ENCODE data around the gene LILRB5. TPM values are rescaled to one million over a fixed set of nuclear protein-coding genes. Genes with fewer than 3 reads are reported as not detected.
"Not testable (repeated sequence)": the region's sequence is repeated elsewhere in the genome, so short reads cannot be mapped to it uniquely, and the experiment has no call there.

LILRB5 gene
- total and polyA plus RNA-seq, 4 donors: 2.7 to 48.7 (median 11.7) TPM

- Histone ChIP-seq H3K9me3 (ENCODE audit: control insufficient read depth, low read length) (no peaks in the 10 kb centered on the region), H3K4me3 (ENCODE audit: low read length in 2 of 2) (no peak overlapping the region), H3K27me3 (ENCODE audit: control insufficient read depth in 1 of 2, insufficient read depth in 2 of 2, low read length in 1 of 2) (no peaks in the 10 kb centered on the region), H3K4me1 (ENCODE audit: control insufficient read depth in 1 of 2, insufficient read depth in 2 of 2, low read length in 2 of 2) (no peaks in the 10 kb centered on the region), H3K27ac (ENCODE audit: low read depth in 1 of 2, low read length in 2 of 2) (no peak overlapping the region), H3K36me3 (ENCODE audit: control insufficient read depth in 1 of 2, insufficient read depth in 2 of 2, low read length in 1 of 2) (no peaks in the 10 kb centered on the region)
- DNase-seq (no peak), ATAC-seq (ENCODE audit: low FRiP score) (no peak)
- intact Hi-C loops (cut with DNase I): no loop called here
- 51 to 52% methylated on average over 17 of the region's 17 CpGs for WGBS, 2 donors
Observed at GRCh38 chr19:54254195-54254906, 2.7 kb downstream of the LILRB5 start.

- intact Hi-C loops (cut with DNase I): no loop called here
- H3K4me1 ChIP-seq (ENCODE audit: control insufficient read depth in 1 of 2, insufficient read depth in 2 of 2, low read length in 2 of 2): no peaks in the 10 kb centered on the region
- H3K27me3 ChIP-seq (ENCODE audit: control insufficient read depth in 1 of 2, insufficient read depth in 2 of 2, low read length in 1 of 2): no peaks in the 10 kb centered on the region
- no peaks in the 10 kb centered on the region for H3K9me3 ChIP-seq (ENCODE audit: control insufficient read depth, low read length)
- no peak overlapping the region for H3K4me3 ChIP-seq (ENCODE audit: low read length in 2 of 2)
- no peaks in the 10 kb centered on the region for H3K36me3 ChIP-seq (ENCODE audit: control insufficient read depth in 1 of 2, insufficient read depth in 2 of 2, low read length in 1 of 2)
- DNase-seq: no peak
- 57 to 59% methylated on average over 18 to 23 of the region's 23 CpGs for WGBS, 2 donors
- no peak overlapping the region for H3K27ac ChIP-seq (ENCODE audit: low read depth in 1 of 2, low read length in 2 of 2)
- no peak for ATAC-seq (ENCODE audit: low FRiP score)
Observed at GRCh38 chr19:54253331-54254194, 3.5 kb downstream of the LILRB5 start.

- WGBS, 2 donors: 80 to 83% methylated on average over 11 of the region's 11 CpGs
- Histone ChIP-seq H3K4me1 (ENCODE audit: control insufficient read depth in 1 of 2, insufficient read depth in 2 of 2, low read length in 2 of 2) (no peaks in the 10 kb centered on the region), H3K4me3 (ENCODE audit: low read length in 2 of 2) (no peak overlapping the region), H3K9me3 (ENCODE audit: control insufficient read depth, low read length) (no peaks in the 10 kb centered on the region), H3K27me3 (ENCODE audit: control insufficient read depth in 1 of 2, insufficient read depth in 2 of 2, low read length in 1 of 2) (no peaks in the 10 kb centered on the region), H3K36me3 (ENCODE audit: control insufficient read depth in 1 of 2, insufficient read depth in 2 of 2, low read length in 1 of 2) (no peaks in the 10 kb centered on the region), H3K27ac (ENCODE audit: low read depth in 1 of 2, low read length in 2 of 2) (no peak overlapping the region)
- intact Hi-C loops (cut with DNase I): no loop called here
- DNase-seq (no peak), ATAC-seq (ENCODE audit: low FRiP score) (no peak)
Observed at GRCh38 chr19:54252845-54253244, 4.2 kb downstream of the LILRB5 start.

GRCh38 chr19:54252243-54252642 lies 4.8 kb downstream of the LILRB5 start:
- H3K4me1 ChIP-seq (ENCODE audit: control insufficient read depth in 1 of 2, insufficient read depth in 2 of 2, low read length in 2 of 2): no peaks in the 10 kb centered on the region

GRCh38 chr19:54248016-54248601 lies 9.0 kb downstream of the LILRB5 start:
- intact Hi-C loops (cut with DNase I): no loop called here
- no peak overlapping the region for H3K27ac ChIP-seq (ENCODE audit: low read depth in 1 of 2, low read length in 2 of 2)
- ATAC-seq (ENCODE audit: low FRiP score) (peak; percentile 52), DNase-seq (peak in 1 of 2 donors; percentile 78)
- no peaks in the 10 kb centered on the region for H3K36me3 ChIP-seq (ENCODE audit: control insufficient read depth in 1 of 2, insufficient read depth in 2 of 2, low read length in 1 of 2)
- H3K27me3 ChIP-seq (ENCODE audit: control insufficient read depth in 1 of 2, insufficient read depth in 2 of 2, low read length in 1 of 2): no peaks in the 10 kb centered on the region
- H3K4me1 ChIP-seq (ENCODE audit: control insufficient read depth in 1 of 2, insufficient read depth in 2 of 2, low read length in 2 of 2): no peaks in the 10 kb centered on the region
- 63 to 64% methylated on average over 8 of the region's 8 CpGs for WGBS, 2 donors
- no peak overlapping the region for H3K4me3 ChIP-seq (ENCODE audit: low read length in 2 of 2)
- H3K9me3 ChIP-seq (ENCODE audit: control insufficient read depth, low read length): peaks cover 3% of the 10 kb centered on the region

More at GRCh38 chr19:54252243-54252642, 4.8 kb downstream of the LILRB5 start:
- H3K27me3 ChIP-seq (ENCODE audit: control insufficient read depth in 1 of 2, insufficient read depth in 2 of 2, low read length in 1 of 2): no peaks in the 10 kb centered on the region
- no peak overlapping the region for H3K4me3 ChIP-seq (ENCODE audit: low read length in 2 of 2)
- 63 to 69% methylated on average over 9 of the region's 9 CpGs for WGBS, 2 donors
- DNase-seq (no peak), ATAC-seq (ENCODE audit: low FRiP score) (no peak)
- H3K27ac ChIP-seq (ENCODE audit: low read depth in 1 of 2, low read length in 2 of 2): no peak overlapping the region
- H3K36me3 ChIP-seq (ENCODE audit: control insufficient read depth in 1 of 2, insufficient read depth in 2 of 2, low read length in 1 of 2): no peaks in the 10 kb centered on the region
- intact Hi-C loops (cut with DNase I): no loop called here
- no peaks in the 10 kb centered on the region for H3K9me3 ChIP-seq (ENCODE audit: control insufficient read depth, low read length)

GRCh38 chr19:54247106-54247930 lies 9.8 kb downstream of the LILRB5 start:
- H3K27ac ChIP-seq (ENCODE audit: low read depth in 1 of 2, low read length in 2 of 2): no peak overlapping the region

GRCh38 chr19:54245936-54246335 lies 11.1 kb downstream of the LILRB5 start:
- Histone ChIP-seq H3K4me3 (ENCODE audit: low read length in 2 of 2) (no peak overlapping the region), H3K27ac (ENCODE audit: low read depth in 1 of 2, low read length in 2 of 2) (no peak overlapping the region), H3K27me3 (ENCODE audit: control insufficient read depth in 1 of 2, insufficient read depth in 2 of 2, low read length in 1 of 2) (no peaks in the 10 kb centered on the region), H3K36me3 (ENCODE audit: control insufficient read depth in 1 of 2, insufficient read depth in 2 of 2, low read length in 1 of 2) (no peaks in the 10 kb centered on the region), H3K4me1 (ENCODE audit: control insufficient read depth in 1 of 2, insufficient read depth in 2 of 2, low read length in 2 of 2) (no peaks in the 10 kb centered on the region), H3K9me3 (ENCODE audit: control insufficient read depth, low read length) (peaks cover 3% of the 10 kb centered on the region)
- no peak for ATAC-seq (ENCODE audit: low FRiP score)
- intact Hi-C loops (cut with DNase I): no loop called here
- 71 to 80% methylated on average over 3 of the region's 3 CpGs for WGBS, 2 donors
- no peak for DNase-seq

More at GRCh38 chr19:54247106-54247930, 9.8 kb downstream of the LILRB5 start:
- H3K4me3 ChIP-seq (ENCODE audit: low read length in 2 of 2): no peak overlapping the region
- no peaks in the 10 kb centered on the region for H3K4me1 ChIP-seq (ENCODE audit: control insufficient read depth in 1 of 2, insufficient read depth in 2 of 2, low read length in 2 of 2)
- no peaks in the 10 kb centered on the region for H3K27me3 ChIP-seq (ENCODE audit: control insufficient read depth in 1 of 2, insufficient read depth in 2 of 2, low read length in 1 of 2)
- peaks cover 3% of the 10 kb centered on the region for H3K9me3 ChIP-seq (ENCODE audit: control insufficient read depth, low read length)
- intact Hi-C loops (cut with DNase I): no loop called here
- DNase-seq (no peak), ATAC-seq (ENCODE audit: low FRiP score) (no peak)
- H3K36me3 ChIP-seq (ENCODE audit: control insufficient read depth in 1 of 2, insufficient read depth in 2 of 2, low read length in 1 of 2): no peaks in the 10 kb centered on the region
- WGBS, 2 donors: 80 to 81% methylated on average over 20 of the region's 20 CpGs

GRCh38 chr19:54243809-54244208 lies 13.3 kb downstream of the LILRB5 start:
- H3K4me3 ChIP-seq (ENCODE audit: low read length in 2 of 2); H3K4me1 ChIP-seq (ENCODE audit: control insufficient read depth in 1 of 2, insufficient read depth in 2 of 2, low read length in 2 of 2); DNase-seq; H3K27ac ChIP-seq (ENCODE audit: low read depth in 1 of 2, low read length in 2 of 2); H3K36me3 ChIP-seq (ENCODE audit: control insufficient read depth in 1 of 2, insufficient read depth in 2 of 2, low read length in 1 of 2); H3K9me3 ChIP-seq (ENCODE audit: control insufficient read depth, low read length); H3K27me3 ChIP-seq (ENCODE audit: control insufficient read depth in 1 of 2, insufficient read depth in 2 of 2, low read length in 1 of 2); intact Hi-C loops (cut with DNase I); ATAC-seq (ENCODE audit: low FRiP score): not testable (repeated sequence)
- WGBS, 2 donors: 67% methylated on average over 7 of the region's 8 CpGs; no CpG with 5 or more reads in 1 of the 2 donors
